Thymus (tissue), 11 donors: Measurements from ENCODE around the gene LGALS16. TPM values are rescaled to one million over a fixed set of nuclear protein-coding genes. Genes with fewer than 3 reads are reported as not detected.
A peak's percentile ranks its signal among the peaks of the same experiment; 100 is the strongest.
"Not testable (repeated sequence)": the region's sequence is repeated elsewhere in the genome, so short reads cannot be mapped to it uniquely, and the experiment has no call there.

Experiments
- DNase-seq, 9 donors: peaks; one replicate each; pipeline ENCODE4 v3.0.0-alpha.2; 2013; ENCODE audit warnings: low spot score in 9 of 9, low read depth in 6 of 9, missing footprints in 1 of 9
- H3K27ac ChIP-seq, 2 donors: one replicate each; pipeline ENCODE4 v1.5.1; 2013; ENCODE audit warnings: control low read depth in 1 of 2, low read depth in 1 of 2, low read length in 1 of 2, mild to moderate bottlenecking in 1 of 2, moderate library complexity in 1 of 2
- H3K27me3 ChIP-seq, 2 donors: one replicate each; pipeline ENCODE4 v1.5.1; 2013; ENCODE audit warnings: low read length in 1 of 2; ENCODE audit not compliant: control insufficient read depth in 2 of 2, insufficient read depth in 1 of 2
- H3K36me3 ChIP-seq, 2 donors: one replicate each; pipeline ENCODE4 v1.5.1; 2013; ENCODE audit warnings: low read length in 1 of 2, mild to moderate bottlenecking in 1 of 2, moderate library complexity in 1 of 2; ENCODE audit not compliant: control insufficient read depth in 2 of 2, insufficient read depth in 2 of 2
- H3K4me1 ChIP-seq, 2 donors: one replicate each; pipeline ENCODE4 v1.5.1; 2013; ENCODE audit warnings: low read length in 2 of 2; ENCODE audit not compliant: control insufficient read depth in 2 of 2, insufficient read depth in 2 of 2
- H3K4me3 ChIP-seq, 2 donors: one replicate each; pipeline ENCODE4 v1.5.1; 2013; ENCODE audit warnings: low read length in 2 of 2, control low read depth in 1 of 2, mild to moderate bottlenecking in 1 of 2
- H3K9me3 ChIP-seq, 2 donors: one replicate each; pipeline ENCODE4 v1.5.1; 2013; ENCODE audit warnings: low read length in 1 of 2, mild to moderate bottlenecking in 1 of 2; ENCODE audit not compliant: control insufficient read depth in 2 of 2, insufficient read depth in 1 of 2
- WGBS: extraction: QIAGEN DNeasy Blood & Tissue Kit; methylation state at CpG from one replicate; pipeline ENCODE4 v1.1.7; 2013; 5-methylcytosine and 5-hydroxymethylcytosine counted together
- polyA plus RNA-seq: library from polyadenylated mRNA; stranded (reverse); fragments of 200-250 nt; gene quantifications from one replicate; pipeline ENCODE4 v1.2.3, GENCODE V29; 2013
- total RNA-seq: library from RNA; stranded (reverse); fragments of 120-200 nt; gene quantifications from one replicate; pipeline ENCODE4 v1.2.4, GENCODE V29; 2013
- donor health status: healthy.

LGALS16 gene
- total and polyA plus RNA-seq, 2 donors, result 0.33 to 1.1 TPM

DNA sequence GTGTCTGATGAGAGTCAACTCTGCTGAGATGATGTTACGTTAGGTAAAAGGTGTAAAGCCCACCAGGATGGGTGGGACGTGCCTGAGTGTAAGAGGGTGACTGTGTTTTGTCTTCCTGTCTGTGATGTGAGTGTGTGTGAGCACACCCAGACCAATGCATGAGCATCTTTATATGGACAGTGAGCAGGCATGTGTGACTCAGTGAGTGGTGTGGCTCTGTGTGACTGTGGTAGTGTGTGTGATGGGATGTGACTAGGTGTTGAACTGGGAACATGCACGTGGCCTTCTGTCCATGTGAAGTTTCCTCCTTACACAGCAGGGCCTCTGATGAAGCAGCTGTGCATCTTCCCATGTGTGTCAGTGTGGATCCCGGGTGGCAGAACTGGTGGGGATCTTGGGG, 17.8 kb upstream of the LGALS16 start:
- Histone ChIP-seq H3K36me3 (no peaks in the 10 kb centered on the region), H3K27ac (no peak overlapping the region), H3K4me3 (no peak overlapping the region), H3K4me1 (no peaks in the 10 kb centered on the region), H3K9me3 (no peaks in the 10 kb centered on the region), H3K27me3 (no peaks in the 10 kb centered on the region)
- DNase-seq, result no peak
- WGBS, result 75% methylated on average over 4 of the region's 4 CpGs

DNA sequence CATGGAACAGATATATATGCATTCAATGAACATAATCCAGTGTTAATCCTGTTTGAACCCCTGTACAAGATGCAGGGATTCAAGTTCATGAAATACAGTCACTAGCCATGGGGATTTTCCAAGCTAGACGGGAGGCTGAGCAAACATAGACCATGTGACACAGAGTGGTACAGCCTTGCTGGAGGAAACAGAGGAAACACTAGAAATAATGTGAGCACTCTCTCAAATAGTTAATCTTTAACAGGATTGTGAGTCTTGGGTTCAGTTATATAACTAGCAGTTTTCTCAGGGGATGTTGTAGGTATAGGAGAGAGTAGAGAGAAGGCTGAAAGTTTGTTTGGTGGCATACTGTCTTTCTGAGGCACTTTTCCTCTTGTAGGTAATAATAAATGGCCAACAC, 13.9 kb upstream of the LGALS16 start:
- H3K36me3 ChIP-seq, result no peaks in the 10 kb centered on the region
- no peaks in the 10 kb centered on the region for H3K4me1 ChIP-seq
- no peaks in the 10 kb centered on the region for H3K9me3 ChIP-seq
- H3K27me3 ChIP-seq, result no peaks in the 10 kb centered on the region
- no peak overlapping the region for H3K27ac ChIP-seq
- no peak overlapping the region for H3K4me3 ChIP-seq
- DNase-seq, result no peak
- WGBS, result 56% methylated on average over 1 of the region's 1 CpG

GRCh38 chr19:39643591-39643990, 12.1 kb upstream of the LGALS16 start:
- no peaks in the 10 kb centered on the region for H3K36me3 ChIP-seq
- 76% methylated on average over 5 of the region's 5 CpGs for WGBS
- no peaks in the 10 kb centered on the region for H3K4me1 ChIP-seq
- no peak overlapping the region for H3K4me3 ChIP-seq
- no peak for DNase-seq
- no peak overlapping the region for H3K27ac ChIP-seq
- H3K9me3 ChIP-seq, result no peaks in the 10 kb centered on the region
- no peaks in the 10 kb centered on the region for H3K27me3 ChIP-seq

DNA sequence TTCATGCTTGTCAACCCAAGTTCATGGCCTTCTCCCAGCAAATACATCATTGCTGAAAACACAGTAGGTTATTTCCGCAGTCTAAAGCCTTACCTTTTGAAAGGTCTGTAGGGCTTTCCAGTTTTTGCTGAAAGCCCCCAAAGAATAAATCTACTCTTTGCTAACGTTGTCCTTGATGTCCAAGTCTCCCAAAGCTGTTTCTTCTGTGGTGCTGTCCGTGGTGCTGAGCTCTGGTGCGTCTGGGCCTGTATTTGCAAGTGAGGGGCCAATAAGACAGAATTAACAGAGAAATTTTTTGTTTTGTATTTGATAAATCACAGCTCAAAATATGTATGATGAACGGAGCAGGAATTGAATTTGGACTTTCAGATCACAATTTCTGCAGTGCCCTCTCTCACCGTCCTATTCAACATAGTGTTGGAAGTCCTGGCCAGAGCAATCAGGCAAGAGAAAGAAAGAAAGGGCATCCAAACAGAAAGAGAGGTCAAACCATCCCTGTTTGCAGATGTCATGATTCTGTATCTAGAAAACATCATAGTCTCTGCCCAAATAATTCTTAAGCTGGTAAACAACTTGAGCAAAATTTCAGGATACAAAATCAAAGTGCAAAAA, 9.8 kb upstream of the LGALS16 start:
- Histone ChIP-seq H3K36me3 (no peaks in the 10 kb centered on the region), H3K4me1 (no peaks in the 10 kb centered on the region), H3K4me3 (no peak overlapping the region), H3K27me3 (no peaks in the 10 kb centered on the region), H3K9me3 (no peaks in the 10 kb centered on the region), H3K27ac (no peak overlapping the region)
- WGBS, result 29% methylated on average over 6 of the region's 6 CpGs
- peak in 2 of 9 donors; percentile 9 to 19 for DNase-seq

DNA sequence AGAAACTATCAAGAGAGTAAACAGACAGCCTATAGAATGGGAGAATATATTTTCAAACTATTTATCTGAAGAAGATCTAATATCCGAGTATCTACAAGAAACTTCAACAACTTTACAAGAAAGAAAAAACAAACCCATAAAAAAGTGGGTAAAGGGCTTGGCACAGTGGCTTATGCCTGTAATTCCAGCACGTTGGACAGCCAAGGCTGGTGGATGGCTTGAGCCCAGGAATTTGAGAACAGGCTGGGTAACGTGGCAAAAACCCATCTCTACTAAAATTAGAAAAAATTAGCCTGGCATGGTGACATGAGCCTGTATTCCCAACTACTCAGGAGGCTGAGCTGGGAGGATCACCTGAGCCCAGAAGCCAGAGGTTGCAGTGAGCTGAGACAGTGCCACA, 7.8 kb upstream of the LGALS16 start:
- Histone ChIP-seq H3K4me1 (no peaks in the 10 kb centered on the region), H3K9me3 (no peaks in the 10 kb centered on the region), H3K36me3 (no peaks in the 10 kb centered on the region), H3K27me3 (no peaks in the 10 kb centered on the region), H3K4me3 (no peak overlapping the region), H3K27ac (no peak overlapping the region)
- WGBS, result 51% methylated on average over 3 of the region's 3 CpGs
- DNase-seq, result no peak

DNA sequence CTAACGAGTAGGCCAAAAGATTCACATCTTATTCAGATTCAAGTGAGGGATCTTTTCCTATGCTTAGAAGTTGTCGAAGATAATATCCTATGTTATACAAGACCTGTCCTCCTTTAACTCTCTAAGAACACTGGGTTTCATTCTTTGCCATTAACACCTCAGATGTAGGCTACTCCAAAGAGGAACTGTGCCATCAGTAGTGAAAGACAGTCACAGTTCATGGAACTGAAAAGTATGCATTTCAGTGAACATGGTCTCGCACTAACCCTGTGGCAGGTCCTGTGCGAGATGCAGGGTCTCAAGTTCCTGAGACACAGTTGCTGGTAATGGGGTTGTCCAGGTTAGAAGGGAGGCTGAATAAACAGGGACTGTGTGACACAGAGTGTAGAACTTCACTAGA, 4.1 kb downstream of the LGALS16 start:
- no peaks in the 10 kb centered on the region for H3K36me3 ChIP-seq
- no peak for DNase-seq

DNA sequence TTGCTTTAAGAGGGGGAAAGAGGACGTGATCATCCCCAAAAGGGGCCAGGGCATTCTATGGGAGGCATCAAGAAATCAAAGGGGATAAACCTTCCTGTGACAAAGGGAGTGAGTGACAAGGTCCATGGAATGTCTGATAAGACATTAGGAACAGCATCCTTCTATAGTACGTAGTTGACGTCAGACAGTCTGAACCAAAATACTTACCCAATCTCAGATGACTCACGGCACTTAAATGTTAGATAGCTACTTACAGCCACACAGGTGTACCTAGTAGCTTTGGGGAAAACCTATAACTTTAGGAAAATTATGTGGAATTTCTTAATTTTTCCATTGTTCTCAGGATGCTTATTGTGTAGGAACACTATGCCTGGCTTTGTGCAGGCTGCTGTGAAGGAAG, 4.9 kb downstream of the LGALS16 start:
- Histone ChIP-seq H3K27me3 (no peaks in the 10 kb centered on the region), H3K27ac (no peak overlapping the region), H3K36me3 (no peaks in the 10 kb centered on the region), H3K9me3 (no peaks in the 10 kb centered on the region), H3K4me1 (no peaks in the 10 kb centered on the region), H3K4me3 (no peak overlapping the region)
- 96% methylated on average over 4 of the region's 4 CpGs for WGBS
- no peak for DNase-seq

More for the DNA sequence above, 4.1 kb downstream of the LGALS16 start:
- Histone ChIP-seq H3K27ac (no peak overlapping the region), H3K9me3 (no peaks in the 10 kb centered on the region), H3K4me1 (no peaks in the 10 kb centered on the region), H3K4me3 (no peak overlapping the region), H3K27me3 (no peaks in the 10 kb centered on the region)
- WGBS, result 76% methylated on average over 4 of the region's 4 CpGs

- no peak for DNase-seq
- Histone ChIP-seq H3K27ac (no peak overlapping the region), H3K9me3 (no peaks in the 10 kb centered on the region), H3K4me1 (no peaks in the 10 kb centered on the region), H3K27me3 (no peaks in the 10 kb centered on the region), H3K4me3 (no peak overlapping the region), H3K36me3 (no peaks in the 10 kb centered on the region)
Observed at GRCh38 chr19:39661565-39661964, 5.9 kb downstream of the LGALS16 start.

DNA sequence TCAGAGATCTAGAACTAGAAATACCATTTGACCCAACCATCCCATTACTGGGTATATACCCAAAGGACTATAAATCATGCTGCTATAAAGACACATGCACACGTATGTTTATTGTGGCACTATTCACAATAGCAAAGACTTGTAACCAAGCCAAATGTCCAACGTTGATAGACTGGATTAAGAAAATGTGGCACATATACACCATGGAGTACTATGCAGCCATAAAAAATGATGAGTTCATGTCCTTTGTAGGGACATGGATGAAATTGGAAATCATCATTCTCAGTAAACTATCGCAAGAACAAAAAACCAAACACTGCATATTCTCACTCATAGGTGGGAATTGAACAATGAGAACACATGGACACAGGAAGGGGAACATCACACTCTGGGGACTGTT, 14.1 kb downstream of the LGALS16 start:
- not testable (repeated sequence) for H3K36me3 ChIP-seq, H3K9me3 ChIP-seq, H3K27me3 ChIP-seq, H3K4me1 ChIP-seq, DNase-seq, H3K4me3 ChIP-seq, H3K27ac ChIP-seq
- WGBS, result 97% methylated on average over 2 of the region's 3 CpGs

GRCh38 chr19:39670998-39671397, 15.3 kb downstream of the LGALS16 start:
- DNase-seq, result no peak
- no peaks in the 10 kb centered on the region for H3K9me3 ChIP-seq
- no peaks in the 10 kb centered on the region for H3K27me3 ChIP-seq
- no peaks in the 10 kb centered on the region for H3K4me1 ChIP-seq
- no peak overlapping the region for H3K27ac ChIP-seq
- no peaks in the 10 kb centered on the region for H3K36me3 ChIP-seq
- no peak overlapping the region for H3K4me3 ChIP-seq
- 50% methylated on average over 4 of the region's 4 CpGs for WGBS
